Activated naive CD4-positive, alpha-beta T cell treated with Interleukin-2 at 50 U/mL for 16 hours (primary cell): Measurements from ENCODE around the gene DNAJA1.
"Not testable (repeated sequence)": the region's sequence is repeated elsewhere in the genome, so short reads cannot be mapped to it uniquely, and the experiment has no call there.

Experiments
- DNase-seq: peaks from one replicate; pipeline ENCODE4 v3.0.0-alpha.2; 2020

Gene DNAJA1

GRCh38 chr9:33024966-33025571, at the start of gene DNAJA1:
Gene DNAJA1 (plus strand): TSS chr9:33025273. CDS start chr9:33026485, 1,212 bp downstream.
- peak; percentile 96 for DNase-seq

GRCh38 chr9:32978051-32978450, 47.0 kb upstream of the DNAJA1 start:
- DNase-seq: no peak

DNA sequence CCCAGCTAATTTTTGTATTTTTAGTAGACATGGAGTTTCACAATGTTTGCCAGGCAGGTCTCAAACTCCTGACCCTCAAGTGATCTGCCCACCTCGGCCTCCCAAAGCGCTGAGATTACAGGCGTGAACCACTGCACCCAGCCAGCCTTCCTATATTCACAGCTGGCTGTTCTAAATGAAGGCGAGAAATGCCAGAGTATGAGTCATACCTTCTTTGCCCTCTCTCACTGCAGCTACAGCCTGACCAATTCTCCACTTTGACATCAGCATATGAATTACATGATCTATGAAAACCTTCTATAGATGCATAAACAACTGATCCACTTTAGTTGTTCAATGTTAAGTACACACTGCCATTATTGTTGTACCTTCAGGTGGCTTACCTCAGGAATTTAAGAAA, 38.1 kb upstream of the DNAJA1 start:
- no peak for DNase-seq

DNA sequence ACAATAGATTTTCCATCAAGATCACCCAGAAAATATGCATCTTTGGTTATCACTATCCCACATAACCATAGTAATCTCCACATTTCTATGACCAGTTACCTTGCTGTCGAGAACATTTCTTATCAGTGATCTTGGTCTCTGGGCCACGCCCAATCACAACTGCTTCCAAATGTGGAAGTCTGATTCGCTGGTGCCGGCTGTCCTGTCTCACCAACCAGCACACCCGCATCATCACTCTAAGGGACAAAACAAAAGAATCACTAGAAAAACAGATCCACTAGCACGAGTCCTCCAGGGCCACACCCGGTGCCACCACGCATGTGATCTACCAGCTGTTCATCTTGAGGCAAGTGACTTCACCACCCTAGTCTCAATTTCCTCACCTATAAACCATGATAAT, 35.4 kb upstream of the DNAJA1 start:
- DNase-seq: no peak

DNA sequence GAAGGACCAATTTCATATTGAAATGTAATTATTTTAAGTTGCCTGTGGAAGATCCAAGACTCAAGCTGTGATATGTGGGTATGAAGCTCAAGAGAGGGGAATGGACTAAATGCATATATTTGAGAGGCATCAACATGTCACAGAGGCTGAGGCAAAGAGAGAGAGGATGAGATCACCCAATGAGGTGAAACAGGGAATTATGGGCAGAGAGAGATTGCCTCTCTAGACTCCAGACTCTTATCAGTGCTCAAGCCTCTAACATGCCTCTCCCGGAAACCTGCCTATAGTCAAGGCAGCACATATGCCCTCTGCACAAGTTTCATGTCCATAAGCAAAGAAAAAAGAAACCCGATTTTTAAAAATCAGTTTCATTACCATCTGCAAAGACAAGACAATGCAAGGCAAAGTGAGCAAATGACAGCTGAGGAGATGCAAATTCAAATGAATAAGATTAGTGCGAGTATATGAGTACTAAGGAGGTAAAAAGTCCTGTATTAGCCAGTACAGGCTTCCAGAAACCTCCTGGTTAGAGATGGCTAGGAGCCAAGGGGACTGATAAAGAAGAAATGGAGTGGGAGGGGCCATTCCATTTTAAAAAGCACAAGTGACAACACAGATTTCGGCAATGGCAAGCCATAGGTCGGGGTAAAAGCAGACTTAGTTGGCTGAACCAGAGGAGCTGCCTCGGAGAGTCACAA, 33.0 kb upstream of the DNAJA1 start:
- DNase-seq: no peak

DNA sequence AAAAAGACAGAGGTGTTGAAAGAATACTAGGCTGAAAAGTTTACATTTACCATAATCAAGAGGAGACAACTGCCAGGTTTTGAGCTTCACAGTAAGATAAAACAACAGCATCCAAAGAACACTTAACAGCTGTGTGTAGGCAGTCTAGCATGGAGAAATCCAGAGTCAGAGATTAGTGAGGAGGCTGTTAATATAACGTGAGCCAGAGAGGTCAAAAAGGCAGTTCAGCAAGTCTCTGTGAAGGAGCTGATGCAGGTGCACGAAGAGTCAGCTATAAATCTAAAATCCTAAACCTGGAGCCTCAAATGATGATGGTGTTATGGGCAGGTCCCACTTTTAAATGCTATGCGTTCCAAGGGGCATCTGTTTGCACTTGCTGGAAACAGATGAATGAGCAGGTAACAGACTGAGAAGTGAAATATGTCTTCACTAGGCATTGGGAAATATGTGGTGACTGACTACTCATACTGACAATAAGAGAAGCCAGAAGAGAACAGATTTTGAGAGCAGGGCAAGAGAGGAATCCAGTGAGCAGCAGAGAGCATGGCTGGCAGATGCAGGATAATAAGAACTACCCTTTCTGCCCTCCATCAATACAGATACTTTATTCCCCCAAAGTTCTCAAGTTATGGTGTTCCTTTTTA, 32.4 kb upstream of the DNAJA1 start:
- DNase-seq: no peak

GRCh38 chr9:33000682-33001055, 24.4 kb upstream of the DNAJA1 start:
- DNase-seq: peak; percentile 14

GRCh38 chr9:33005335-33005734, 19.7 kb upstream of the DNAJA1 start:
- not testable (repeated sequence) for DNase-seq

DNA sequence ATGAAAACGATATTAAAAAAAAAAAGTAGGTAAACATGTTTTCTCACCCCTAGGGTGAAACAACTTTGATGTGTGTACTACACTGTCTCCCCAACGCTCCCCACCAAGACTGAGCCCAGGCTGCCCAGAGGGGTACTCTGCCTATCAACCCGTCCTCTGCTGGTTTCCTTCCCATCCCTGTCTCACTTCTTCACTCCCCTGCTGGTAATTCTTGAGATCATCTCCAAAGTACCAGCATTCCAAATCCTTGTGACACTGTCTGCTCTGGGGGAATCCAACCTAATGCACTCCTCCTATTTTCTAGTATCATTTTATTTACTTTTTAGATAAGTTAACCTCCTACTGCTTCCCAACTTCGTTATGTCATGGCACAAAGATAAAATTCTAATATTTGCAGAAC, 17.3 kb upstream of the DNAJA1 start:
- no peak for DNase-seq

- no peak for DNase-seq
Observed at GRCh38 chr9:33011831-33012230, 13.2 kb upstream of the DNAJA1 start.

- DNase-seq: no peak
Observed at GRCh38 chr9:33012328-33013069, 12.6 kb upstream of the DNAJA1 start.

GRCh38 chr9:33013962-33014664, 11.0 kb upstream of the DNAJA1 start:
- DNase-seq: no peak

DNA sequence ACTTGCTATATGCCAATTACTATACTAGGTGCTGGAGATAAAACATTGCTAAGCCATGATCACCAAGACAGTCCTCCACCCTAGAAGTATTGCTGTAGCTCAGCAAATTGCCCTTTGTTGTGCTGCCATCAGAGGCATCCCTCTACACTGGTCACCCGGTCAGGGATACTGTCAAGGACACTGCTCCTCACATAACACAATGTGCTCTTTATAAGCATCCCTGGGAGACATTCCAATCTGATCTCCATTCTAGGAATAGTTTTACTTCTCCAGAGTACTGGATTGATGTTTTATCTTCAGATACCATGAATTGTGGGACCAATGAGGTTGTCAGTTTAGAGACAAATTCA, 10.4 kb upstream of the DNAJA1 start:
- no peak for DNase-seq

- no peak for DNase-seq
Observed at GRCh38 chr9:33017283-33018041, 7.6 kb upstream of the DNAJA1 start.

DNA sequence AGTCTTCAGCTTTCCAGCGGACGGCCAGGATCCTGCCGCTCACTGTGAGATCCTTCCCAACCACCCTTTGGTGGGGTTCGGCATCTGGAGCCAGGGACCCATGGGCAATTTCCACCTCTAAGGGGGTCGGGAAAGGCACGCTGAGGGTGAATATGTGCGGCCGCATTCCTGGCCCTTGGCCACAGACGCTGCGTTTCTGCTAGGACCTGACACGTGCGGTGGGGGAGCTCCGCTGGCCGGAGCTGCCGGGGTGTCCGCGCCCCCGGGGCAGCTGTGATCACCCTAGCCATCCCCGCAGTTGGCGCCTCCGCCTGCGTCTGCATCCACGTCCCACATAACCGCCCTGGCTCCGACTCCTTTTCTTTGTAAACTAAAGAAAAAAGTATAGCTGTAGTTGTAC, 5.3 kb upstream of the DNAJA1 start:
- DNase-seq: no peak

- no peak for DNase-seq
Observed at GRCh38 chr9:33022303-33022702, 2.8 kb upstream of the DNAJA1 start.

DNA sequence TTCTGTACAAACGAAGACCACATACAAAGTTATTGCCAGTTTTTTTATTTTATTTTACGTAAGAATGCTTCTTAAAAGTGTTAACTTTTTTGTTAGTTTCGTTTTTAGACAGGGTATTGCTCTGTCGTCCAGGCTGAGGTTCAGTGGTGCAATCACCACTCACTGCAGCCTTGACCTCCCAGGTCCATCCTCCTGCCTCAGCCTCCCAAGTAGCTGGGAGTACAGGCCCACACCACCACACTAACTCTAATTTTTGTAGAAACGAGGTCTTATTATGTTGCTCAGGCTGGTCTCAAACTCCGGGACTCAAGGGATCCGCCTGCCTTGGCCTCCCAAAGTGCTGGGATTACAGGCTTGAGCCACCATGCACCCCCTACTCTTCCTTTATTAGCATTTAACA, 2.3 kb upstream of the DNAJA1 start:
- no peak for DNase-seq

GRCh38 chr9:33023661-33024060, 1.4 kb upstream of the DNAJA1 start:
- no peak for DNase-seq

- DNase-seq: peak; percentile 64
Observed at GRCh38 chr9:33024126-33024965, 727 bp upstream of the DNAJA1 start.

GRCh38 chr9:33025572-33026342, 684 bp downstream of the DNAJA1 start:
- peak; percentile 85 for DNase-seq
